ENCODE data around the gene TRAF2.
"Not testable (repeated sequence)": the region's sequence is repeated elsewhere in the genome, so short reads cannot be mapped to it uniquely, and the experiment has no call there.

Gene TRAF2, protein sequence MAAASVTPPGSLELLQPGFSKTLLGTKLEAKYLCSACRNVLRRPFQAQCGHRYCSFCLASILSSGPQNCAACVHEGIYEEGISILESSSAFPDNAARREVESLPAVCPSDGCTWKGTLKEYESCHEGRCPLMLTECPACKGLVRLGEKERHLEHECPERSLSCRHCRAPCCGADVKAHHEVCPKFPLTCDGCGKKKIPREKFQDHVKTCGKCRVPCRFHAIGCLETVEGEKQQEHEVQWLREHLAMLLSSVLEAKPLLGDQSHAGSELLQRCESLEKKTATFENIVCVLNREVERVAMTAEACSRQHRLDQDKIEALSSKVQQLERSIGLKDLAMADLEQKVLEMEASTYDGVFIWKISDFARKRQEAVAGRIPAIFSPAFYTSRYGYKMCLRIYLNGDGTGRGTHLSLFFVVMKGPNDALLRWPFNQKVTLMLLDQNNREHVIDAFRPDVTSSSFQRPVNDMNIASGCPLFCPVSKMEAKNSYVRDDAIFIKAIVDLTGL

DNA sequence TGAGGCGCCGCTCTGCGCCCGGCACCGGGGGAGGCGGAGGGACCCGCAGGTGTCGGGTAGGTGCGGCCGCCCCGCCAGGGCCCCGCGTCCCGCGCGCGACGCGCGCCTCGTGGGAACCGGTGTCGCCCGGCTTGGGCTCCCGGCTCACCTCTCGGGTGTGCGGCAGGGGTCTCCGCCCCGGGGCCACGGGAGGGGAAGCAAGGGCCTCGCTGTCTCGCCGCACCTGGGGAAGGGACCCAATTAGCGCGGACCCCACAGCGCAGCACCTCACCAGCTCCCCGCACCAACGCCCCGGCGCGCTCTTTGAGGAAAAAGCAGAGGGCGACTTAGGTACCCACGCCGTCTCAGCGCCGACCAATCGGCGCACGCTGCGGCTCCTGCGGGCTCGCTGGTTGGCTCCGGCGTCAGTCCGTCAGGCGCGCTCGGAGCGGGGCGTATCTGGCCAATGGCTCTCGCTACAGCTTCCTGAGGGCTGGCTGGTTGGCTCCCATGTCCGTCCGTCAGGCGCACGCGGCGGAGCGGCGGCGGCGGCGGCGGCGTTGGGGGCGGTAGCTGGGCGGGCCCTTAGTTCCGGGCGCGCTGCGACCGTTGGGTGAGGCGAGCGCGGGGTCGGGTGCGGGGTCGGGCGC, at the start of gene TRAF2:
Gene TRAF2, plus strand, starts transcription at position 567 of the 629 bp plus-strand sequence. CDS start 12,225 bp downstream, outside the sequence.
- DNase-seq, result peak; percentile 60 to 97

DNA sequence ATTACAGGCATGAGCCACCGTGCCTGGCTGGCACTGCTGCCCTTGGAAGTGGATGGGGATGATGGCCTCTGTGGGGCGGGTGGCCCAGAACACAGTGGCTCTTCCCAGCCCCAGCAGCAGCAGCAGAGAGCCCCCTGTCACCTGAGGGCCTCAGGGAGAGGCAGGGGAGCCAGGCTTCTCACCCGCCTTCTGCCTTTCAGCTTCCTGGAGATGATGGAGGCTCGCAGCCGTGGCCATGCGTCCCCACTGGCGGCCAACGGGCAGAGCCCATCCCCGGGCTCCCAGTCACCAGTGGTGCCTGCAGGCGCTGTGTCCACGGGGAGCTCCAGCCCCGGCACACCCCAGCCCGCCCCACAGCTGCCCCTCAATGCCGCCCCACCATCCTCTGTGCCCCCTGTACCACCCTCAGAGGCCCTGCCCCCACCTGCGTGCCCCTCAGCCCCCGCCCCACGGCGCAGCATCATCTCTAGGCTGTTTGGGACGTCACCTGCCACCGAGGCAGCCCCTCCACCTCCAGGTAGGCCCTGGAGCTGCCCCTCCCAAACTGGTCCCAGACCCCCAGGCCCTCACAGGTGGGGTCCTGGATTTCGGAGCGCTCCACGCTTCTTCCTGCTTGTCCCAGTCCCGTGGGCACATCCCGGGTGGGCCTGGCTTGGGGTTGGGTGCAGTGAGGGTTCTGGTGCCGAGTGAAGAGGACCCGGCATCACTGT, 49.0 kb upstream of the TRAF2 start:
- DNase-seq, result no peak

DNA sequence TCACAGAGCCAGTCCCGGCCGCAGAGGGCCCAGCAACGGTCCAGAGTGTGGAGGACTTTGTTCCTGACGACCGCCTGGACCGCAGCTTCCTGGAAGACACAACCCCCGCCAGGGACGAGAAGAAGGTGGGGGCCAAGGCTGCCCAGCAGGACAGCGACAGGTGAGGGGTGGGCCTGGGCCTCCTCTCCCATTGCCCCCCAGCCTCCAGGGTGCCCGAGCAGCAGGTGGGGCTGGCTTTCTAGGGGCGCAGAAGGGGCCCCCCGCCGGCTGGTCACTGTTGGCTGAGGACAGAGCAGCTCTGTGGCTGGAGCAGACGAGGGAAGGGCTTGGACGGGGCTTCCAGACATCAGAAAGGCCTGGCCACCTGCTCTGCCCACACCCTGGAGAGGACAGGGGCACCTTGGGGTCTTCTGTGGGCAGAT, 48.4 kb upstream of the TRAF2 start:
- not testable (repeated sequence) for DNase-seq

DNA sequence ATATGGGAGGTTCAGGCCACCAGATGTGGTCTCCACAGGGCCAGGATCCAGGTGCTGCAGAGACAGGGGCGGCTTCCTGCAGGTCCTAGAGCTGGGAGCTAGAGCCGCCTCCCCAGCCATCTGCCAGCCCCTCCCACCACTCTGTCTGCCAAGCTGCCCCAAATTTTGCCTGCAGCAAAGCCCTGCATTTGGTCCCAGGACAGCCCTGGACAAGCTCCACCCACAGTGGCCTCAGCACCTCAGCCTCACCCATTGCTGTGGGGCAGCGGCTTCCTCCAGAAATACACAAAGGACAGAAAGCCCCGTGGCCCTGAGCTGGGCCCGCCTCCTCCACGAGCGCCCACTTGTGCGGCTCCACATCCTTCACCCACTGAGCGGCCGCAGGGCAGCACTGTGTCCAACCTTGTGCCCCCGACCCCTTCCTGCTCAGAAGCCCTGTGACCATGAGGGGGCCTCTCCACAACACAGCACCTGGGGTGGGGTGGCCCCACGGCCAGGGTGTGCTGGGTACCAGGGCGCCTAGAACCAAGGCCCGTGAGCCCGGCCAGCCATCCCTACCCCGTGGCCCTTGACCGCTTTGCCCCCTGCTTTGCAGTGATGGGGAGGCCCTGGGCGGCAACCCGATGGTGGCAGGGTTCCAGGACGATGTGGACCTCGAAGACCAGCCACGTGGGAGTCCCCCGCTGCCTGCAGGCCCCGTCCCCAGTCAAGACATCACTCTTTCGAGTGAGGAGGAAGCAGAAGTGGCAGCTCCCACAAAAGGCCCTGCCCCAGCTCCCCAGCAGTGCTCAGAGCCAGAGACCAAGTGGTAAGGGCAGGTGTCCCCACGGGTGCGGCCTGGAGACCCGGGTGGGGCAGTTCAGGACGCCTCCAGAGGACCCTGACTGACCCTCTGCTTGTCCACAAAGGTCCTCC, 47.7 kb upstream of the TRAF2 start:
- DNase-seq, result no peak

DNA sequence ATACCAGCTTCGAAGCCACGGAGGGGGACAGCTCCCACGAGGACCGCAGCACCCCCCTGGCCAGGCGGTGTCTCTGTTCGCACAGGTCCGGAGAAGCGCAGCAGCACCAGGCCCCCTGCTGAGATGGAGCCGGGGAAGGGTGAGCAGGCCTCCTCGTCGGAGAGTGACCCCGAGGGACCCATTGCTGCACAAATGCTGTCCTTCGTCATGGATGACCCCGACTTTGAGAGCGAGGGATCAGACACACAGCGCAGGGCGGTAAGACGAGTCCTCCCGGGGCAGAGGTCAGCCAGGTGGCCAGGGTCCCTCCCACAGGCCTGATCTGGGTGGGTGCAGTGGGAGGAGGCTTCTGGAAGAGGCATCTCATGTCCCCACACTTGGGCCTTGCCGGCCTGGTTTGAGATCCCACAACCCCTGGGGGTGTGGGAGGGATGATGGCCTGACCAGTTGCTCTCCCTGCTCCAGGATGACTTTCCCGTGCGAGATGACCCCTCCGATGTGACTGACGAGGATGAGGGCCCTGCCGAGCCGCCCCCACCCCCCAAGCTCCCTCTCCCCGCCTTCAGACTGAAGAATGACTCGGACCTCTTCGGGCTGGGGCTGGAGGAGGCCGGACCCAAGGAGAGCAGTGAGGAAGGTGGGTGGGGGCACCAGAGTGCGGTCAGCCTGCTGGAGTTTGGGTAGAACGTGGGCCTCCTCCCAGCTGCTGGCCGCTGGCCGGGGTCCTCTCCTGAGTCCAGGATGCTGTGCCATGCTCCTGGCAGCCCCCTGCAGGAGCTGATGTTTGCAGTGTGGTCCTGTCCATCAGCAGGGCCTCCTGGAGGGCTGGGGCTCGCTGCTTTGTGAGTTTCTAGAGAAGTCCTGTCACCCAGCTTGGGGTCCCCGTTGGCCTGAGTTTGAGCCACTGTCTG, 46.8 kb upstream of the TRAF2 start:
- DNase-seq, result no peak

DNA sequence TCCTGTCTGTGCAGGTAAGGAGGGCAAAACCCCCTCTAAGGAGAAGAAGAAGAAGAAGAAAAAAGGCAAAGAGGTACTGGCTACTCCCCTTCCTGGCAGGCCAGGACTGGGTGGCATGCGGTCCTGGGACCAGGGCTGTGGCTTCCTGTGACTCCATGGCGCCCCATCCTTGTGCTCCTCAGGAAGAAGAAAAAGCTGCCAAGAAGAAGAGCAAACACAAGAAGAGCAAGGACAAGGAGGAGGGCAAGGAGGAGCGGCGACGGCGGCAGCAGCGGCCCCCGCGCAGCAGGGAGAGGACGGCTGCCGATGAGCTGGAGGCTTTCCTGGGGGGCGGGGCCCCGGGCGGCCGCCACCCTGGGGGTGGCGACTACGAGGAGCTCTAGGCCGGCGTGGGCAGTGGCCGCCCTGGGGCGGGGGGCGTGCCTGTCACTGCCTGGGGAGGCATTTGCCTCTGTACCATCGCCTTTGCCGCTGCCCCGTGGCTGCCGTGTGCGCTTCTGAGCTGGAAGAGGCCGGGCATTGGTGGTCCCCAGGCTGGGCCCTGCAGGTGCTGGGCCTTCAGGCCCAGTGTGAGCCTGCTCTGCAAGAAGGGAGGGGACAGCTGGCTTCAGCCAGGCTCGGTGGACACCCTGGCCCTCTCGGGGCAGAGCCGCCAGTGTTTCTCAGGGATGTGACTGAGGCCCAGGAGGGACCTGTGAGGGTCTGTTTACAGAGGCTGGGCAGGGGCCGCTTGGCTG, 46.0 kb upstream of the TRAF2 start:
- no peak for DNase-seq

DNA sequence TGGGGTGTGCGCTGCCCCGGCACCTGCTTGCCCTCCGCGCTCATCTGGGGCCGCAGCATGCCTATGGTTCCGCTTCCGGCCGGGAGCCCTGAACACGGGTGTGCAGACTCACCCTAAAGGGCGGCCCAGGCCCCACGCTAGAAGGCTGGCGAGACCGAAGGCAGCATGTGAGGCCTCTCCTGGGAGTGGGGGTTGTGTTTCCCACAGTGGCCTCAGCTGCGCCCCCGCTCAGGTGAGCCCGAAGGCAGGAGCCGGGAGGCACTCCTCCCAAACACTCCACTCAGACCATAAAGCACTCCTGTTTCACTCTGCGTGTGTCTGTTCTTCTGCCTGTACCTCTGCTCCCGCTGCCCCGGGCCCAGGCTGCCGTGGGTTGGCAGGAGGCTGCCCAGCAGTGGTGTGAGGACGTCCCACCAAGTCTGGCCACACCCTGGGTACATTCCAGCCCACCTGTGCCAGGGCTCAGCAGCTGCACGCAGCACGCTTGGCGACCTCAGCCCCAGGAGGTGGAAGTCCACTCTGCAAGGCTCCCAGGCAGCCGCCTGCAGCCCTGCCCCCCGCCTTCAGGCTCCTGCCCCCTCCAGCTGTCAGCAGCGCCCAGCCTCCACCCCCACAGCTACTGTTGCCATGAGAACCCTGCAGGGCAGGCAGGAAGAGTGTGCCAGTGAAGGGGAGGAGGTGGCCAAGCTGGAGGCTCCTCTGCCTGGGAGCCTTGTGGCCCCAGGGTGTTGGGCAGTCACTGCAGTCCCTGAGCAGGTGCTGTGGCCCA, 45.3 kb upstream of the TRAF2 start:
- DNase-seq, result peak; percentile 16 to 72

DNA sequence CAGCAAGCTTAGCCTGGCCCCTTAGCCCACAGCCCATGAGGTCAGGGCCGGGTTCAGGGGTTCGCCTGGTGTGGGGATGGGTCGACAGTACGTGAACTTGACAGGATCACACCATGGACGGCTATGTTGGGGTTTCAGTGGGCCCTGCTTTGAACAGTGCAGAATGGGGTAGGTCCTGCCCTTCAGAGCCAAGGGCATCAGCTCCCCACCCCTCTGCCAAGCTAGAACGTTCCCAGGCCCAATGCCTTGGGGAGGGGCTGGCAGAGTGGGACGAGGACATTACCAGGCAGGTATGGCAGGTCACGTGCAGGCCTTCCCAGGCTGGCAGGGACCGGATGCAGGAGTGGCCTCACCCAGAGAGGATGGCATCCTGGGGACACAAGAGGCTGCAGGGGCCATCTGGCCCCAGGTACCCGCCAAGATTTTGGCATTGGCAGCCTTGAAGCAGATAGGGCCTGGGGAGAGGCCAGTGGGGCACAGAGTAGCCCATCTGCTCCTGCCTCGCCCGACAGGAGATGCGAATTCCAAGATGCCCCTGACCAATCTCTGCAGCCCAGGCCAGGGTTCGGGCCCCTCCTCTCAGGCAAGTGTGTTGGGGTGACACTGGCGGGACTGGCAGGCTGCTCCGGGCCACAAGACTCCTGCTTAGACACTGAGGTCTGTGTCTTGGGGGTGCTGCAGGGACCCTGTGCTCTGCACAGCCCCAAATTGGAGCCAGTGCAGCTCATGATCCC, 44.5 kb upstream of the TRAF2 start:
- DNase-seq, result peak in 1 of 2 experiments; percentile 58

DNA sequence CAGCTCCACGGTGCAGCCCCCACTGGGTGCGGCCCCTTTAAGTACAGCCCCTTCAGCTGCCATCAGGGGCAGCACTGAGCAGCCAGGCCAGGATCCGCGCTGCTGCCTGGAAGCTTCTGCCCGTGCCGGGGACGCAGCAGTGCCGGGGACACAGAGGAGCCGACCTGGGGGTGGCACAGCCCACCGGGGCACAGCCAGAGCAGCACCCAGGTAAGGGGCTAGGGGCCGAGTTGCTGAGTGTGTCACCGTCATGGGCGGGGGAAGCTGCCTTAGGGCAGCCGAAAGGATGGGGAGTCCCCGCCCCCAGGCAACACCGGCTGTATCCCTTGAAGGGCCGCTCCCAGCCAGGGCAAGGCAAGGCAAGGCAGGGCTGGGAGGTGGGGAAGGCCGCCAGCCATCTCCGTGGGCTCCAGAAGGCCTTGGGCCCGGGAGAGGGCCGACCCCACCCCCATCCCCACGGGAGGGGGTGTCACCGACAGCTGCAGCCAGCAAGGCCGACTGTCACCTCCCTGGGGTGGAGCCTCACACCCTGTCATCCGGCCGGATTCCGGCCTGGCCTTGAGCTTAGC, 43.9 kb upstream of the TRAF2 start, which contains the start of gene AJM1:
Gene AJM1, plus strand, starts transcription at position 99 of the 569 bp plus-strand sequence. CDS start 1,937 bp downstream, outside the sequence.
- peak; percentile 12 to 63 for DNase-seq

DNA sequence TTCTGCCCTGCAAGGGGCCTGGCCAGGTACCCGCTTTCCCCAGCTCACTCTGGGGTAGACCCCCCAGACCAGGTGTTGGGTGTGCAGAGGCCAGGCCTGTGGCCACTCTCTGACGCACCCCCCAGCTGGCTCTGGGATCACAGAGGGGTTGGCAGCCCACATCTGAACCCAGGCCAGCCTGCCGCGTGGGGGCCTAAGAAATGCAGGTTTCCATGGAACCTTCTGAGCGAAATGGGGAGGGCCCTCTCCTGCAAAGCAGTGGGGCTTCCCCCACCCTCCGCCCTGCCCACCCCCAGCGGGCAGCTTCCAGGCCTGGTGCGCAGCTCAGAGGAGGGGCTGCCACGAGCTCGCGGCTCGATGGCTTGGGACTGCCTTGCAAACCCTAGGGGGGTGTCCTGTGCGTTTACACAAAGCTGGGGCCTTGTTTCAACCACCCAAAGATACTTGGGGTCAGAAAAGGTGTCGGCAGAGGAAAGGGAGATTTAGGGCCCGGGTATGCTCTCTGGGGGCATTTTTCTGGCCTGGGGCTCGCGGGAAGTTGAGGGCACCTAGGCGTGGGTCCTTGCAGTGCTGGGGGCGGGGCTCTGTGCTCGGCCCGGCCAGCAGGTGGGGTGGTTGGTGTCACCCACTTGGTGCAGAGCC, 43.0 kb upstream of the TRAF2 start:
- not testable (repeated sequence) for DNase-seq

DNA sequence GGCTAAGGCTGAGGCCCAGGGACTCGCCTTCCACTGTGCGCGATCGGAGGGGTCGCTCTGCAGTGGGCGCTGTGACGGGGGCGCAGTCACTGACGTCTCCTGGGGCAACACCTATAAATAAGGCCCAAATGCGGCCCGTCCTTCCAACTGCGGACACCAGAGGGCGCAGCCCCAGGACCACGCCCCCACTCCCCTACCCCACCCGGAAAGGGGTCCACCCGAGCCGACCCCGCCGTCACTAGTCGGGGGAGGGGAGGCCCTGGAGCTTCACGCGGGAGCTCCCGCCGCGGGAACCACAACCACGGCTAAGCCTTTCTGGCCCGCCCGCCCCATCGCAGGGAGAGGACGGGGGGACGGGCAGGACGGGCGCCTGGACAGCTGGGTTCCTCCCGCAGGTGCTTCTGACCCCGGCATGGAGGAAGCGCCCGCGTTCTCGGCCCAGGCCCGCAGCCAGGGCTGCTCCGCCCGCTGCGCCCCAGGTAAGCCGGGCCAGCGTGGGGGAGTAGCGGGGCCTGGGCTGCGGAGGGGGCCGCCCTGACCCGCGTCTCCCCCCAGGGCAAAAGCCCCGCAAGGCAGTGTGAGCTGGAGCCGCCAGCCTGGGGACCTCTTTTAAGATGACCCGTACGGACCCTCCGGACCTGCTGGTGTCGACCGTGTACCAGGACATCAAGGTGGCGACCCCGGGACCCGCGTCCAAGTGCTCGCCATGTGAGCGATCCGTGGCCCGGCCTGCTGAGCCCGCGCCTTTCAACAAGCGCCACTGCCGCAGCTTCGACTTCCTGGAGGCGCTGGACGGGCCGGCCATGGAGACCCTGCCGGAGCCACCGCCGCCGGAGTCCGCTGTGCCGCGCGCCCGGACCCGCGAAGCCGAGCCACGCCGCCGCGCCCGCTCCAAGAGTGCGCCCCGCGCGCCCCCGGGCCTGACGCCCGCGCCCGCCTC, 42.2 kb upstream of the TRAF2 start:
- DNase-seq, result not testable (repeated sequence)

DNA sequence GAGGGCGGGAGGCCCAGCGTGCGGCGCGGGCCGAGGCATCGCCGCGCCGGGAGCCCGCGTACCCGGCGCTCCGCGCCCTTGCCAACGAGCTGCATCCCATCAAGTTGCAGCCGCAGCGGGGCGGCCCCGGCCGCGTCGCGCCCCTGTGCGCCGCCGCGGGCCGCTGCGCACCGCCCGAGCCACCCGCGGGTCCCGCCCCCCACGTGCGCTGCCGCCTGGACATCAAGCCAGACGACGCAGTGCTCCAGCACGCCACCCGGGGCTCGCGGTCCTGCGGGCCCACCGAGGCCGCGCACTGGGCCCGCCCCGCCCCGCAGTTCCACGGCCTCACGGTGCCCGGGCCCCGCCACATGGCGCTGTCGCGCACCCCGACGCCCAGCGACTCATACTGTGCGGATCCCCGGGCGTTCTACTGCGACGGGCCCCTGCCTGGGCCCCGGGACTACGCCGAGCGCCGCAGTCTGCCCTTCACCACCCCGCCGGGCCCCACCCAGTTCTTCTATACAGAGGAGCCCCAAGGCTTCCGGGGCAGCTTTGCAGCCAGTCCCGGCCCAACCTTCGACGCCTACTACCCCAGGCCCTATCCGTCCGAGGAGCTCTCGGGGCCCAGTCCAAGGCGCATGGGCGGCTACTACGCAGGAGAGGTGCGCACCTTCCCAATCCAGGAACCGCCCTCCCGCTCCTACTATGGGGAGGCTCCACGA, 41.4 kb upstream of the TRAF2 start:
- no peak for DNase-seq

DNA sequence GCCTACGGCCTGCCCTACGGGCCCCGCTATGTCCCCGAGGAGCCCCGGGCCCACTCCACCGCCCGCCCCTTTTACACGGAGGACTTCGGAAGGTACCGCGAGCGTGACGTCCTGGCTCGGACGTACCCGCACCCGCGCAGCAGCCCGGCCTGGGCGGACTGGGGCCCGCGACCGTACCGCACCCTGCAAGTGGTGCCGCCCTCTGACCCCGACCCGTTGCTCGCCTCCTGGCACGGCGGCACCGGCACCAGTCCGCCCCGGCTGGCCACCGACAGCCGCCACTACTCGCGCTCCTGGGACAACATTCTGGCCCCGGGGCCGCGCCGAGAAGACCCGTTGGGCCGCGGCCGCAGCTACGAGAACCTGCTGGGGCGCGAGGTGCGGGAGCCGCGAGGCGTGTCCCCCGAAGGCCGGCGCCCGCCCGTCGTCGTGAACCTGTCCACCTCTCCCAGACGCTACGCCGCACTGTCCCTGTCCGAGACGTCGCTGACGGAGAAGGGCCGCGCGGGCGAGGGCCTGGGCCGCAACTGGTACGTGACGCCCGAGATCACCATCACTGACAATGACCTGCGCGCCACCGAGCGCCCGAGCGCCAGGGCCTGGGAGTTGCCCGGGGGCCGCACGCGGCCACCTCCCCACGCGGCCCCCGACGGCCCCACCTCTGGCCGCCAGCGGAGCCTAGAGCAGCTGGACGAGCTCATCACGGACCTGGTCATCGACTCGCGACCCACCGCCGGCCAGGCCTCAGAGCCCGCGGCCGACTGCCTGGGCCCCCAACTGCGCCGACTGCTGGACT, 40.7 kb upstream of the TRAF2 start:
- DNase-seq, result no peak

DNA sequence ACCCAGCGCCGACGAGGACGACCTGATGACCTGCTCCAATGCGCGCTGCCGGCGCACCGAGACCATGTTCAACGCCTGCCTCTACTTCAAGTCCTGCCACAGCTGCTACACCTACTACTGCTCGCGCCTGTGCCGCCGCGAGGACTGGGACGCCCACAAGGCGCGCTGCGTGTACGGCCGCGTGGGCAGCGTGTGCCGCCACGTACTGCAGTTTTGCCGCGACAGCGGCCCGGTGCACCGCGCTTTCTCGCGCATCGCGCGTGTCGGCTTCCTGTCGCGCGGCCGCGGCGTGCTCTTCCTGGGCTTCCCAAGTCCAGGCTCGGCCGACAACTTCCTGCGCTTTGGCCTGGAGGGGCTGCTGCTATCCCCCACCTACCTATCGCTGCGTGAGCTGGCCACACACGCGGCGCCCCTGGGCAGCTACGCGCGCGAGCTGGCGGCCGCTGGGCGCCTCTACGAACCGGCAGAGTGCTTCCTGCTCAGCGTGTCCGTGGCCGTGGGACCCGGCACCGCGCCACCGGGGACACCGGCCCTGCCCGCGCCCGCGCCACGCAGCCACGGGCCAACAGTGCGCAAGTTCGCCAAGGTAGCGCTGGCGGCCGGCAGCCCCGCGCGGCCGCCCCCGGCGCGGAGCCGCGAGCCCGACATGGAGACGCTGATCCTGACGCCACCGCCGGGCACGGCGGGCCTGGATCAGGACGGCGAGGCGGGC, 39.8 kb upstream of the TRAF2 start:
- DNase-seq, result no peak
